NCI-H2196 (cell line): Measurements from ENCODE around the gene MRPL46.
A peak's percentile ranks its signal among the peaks of the same experiment; 100 is the strongest.
"Not testable (repeated sequence)": the region's sequence is repeated elsewhere in the genome, so short reads cannot be mapped to it uniquely, and the experiment has no call there.

Experiments used
- DNase-seq: peaks from one replicate; lab custom pipeline; 2025; ENCODE audit not compliant: unreplicated experiment; lab: John Stamatoyannopoulos, UW

The MRPL46 gene

GRCh38 chr15:88479169-88479568 is 12.0 kb upstream of the MRPL46 start:
- no peak for DNase-seq

GRCh38 chr15:88477904-88478303 is 10.7 kb upstream of the MRPL46 start:
- DNase-seq, result no peak

GRCh38 chr15:88477126-88477525 is 9.9 kb upstream of the MRPL46 start:
- DNase-seq, result no peak

GRCh38 chr15:88476635-88477060 is 9.5 kb upstream of the MRPL46 start:
- peak; percentile 58 for DNase-seq

- not testable (repeated sequence) for DNase-seq
Measured at GRCh38 chr15:88473661-88474293, 6.6 kb upstream of the MRPL46 start.

- DNase-seq, result no peak
Measured at GRCh38 chr15:88472225-88472624, 5.0 kb upstream of the MRPL46 start.

GRCh38 chr15:88470625-88471372 is 3.6 kb upstream of the MRPL46 start:
- no peak for DNase-seq

GRCh38 chr15:88469321-88469720 is 2.1 kb upstream of the MRPL46 start:
- no peak for DNase-seq

GRCh38 chr15:88468721-88469120 is 1.5 kb upstream of the MRPL46 start:
- DNase-seq, result not testable (repeated sequence)

- DNase-seq, result no peak
Measured at GRCh38 chr15:88467935-88468528, 844 bp upstream of the MRPL46 start.

GRCh38 chr15:88465633-88466224 is 1.5 kb downstream of the MRPL46 start:
- no peak for DNase-seq

GRCh38 chr15:88463870-88464532 is 3.2 kb downstream of the MRPL46 start:
- no peak for DNase-seq

- no peak for DNase-seq
Measured at GRCh38 chr15:88456733-88457132, 10.5 kb downstream of the MRPL46 start.

- DNase-seq, result peak; percentile 59
Measured at GRCh38 chr15:88454867-88455810, 12.0 kb downstream of the MRPL46 start.

- DNase-seq, result no peak
Measured at GRCh38 chr15:88454236-88454635, 13.0 kb downstream of the MRPL46 start.

- no peak for DNase-seq
Measured at GRCh38 chr15:88453651-88454050, 13.5 kb downstream of the MRPL46 start.

GRCh38 chr15:88450125-88450798 is 16.9 kb downstream of the MRPL46 start:
- peak; percentile 37 for DNase-seq

- no peak for DNase-seq
Measured at GRCh38 chr15:88449581-88449980, 17.6 kb downstream of the MRPL46 start.

- no peak for DNase-seq
Measured at GRCh38 chr15:88448991-88449461, 18.2 kb downstream of the MRPL46 start.
